Measurements from ENCODE around the gene SNX3. TPM values are rescaled to one million over a fixed set of nuclear protein-coding genes. Genes with fewer than 3 reads are reported as not detected.

SNX3 gene
- total RNA-seq, 1 donor, result 161 TPM

DNA sequence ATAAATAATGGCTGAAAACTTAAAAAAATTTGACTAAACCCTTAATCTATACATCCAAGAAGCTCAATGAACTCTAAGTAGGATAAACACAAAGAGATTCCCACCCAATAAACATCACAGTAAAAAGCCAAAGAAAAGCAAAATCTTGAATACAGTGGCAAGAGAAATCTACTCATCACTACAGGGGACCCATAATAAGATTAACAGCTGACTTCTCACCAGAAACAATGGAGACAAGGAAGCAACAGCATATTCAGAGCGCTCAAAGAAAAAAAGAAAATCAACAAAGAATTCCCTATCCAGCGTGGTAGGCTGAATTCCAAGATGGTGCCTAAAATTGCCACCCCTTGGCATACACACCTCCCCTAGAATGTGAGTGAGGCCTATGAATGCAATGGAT lies 18.6 kb downstream of the SNX3 start:
- TF ChIP-seq, protein P1, sequence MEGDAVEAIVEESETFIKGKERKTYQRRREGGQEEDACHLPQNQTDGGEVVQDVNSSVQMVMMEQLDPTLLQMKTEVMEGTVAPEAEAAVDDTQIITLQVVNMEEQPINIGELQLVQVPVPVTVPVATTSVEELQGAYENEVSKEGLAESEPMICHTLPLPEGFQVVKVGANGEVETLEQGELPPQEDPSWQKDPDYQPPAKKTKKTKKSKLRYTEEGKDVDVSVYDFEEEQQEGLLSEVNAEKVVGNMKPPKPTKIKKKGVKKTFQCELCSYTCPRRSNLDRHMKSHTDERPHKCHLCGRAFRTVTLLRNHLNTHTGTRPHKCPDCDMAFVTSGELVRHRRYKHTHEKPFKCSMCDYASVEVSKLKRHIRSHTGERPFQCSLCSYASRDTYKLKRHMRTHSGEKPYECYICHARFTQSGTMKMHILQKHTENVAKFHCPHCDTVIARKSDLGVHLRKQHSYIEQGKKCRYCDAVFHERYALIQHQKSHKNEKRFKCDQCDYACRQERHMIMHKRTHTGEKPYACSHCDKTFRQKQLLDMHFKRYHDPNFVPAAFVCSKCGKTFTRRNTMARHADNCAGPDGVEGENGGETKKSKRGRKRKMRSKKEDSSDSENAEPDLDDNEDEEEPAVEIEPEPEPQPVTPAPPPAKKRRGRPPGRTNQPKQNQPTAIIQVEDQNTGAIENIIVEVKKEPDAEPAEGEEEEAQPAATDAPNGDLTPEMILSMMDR (IDR thresholded peaks at IDR 0.05; ENCODE audit: extremely low read depth, low read depth, low read length), result no peak
- H2AFZ ChIP-seq (ENCODE audit: low read length), result no peak overlapping the region
- H3K4me3 ChIP-seq (ENCODE audit: insufficient read depth, low read length), result no peak overlapping the region
- no peaks in the 10 kb centered on the region for H3K27me3 ChIP-seq (ENCODE audit: insufficient read depth, low read length)
- H3K27ac ChIP-seq (ENCODE audit: low read depth, low read length), result no peak overlapping the region
- H3K4me1 ChIP-seq (ENCODE audit: insufficient read depth, low read length), result no peaks in the 10 kb centered on the region
- no peaks in the 10 kb centered on the region for H3K36me3 ChIP-seq (ENCODE audit: insufficient read depth, low read length)
- no peaks in the 10 kb centered on the region for H3K9me3 ChIP-seq (ENCODE audit: low read depth, low read length)
- no peak overlapping the region for H3K4me2 ChIP-seq (ENCODE audit: insufficient read depth, low read length)
- H3K79me2 ChIP-seq (ENCODE audit: insufficient read depth, low read length), result peaks cover 81% of the 10 kb centered on the region
- H4K20me1 ChIP-seq (ENCODE audit: insufficient read depth, low read length), result peaks cover 24% of the 10 kb centered on the region
- DNase-seq (ENCODE audit: insufficient read length, low spot score, missing footprints), result no peak

DNA sequence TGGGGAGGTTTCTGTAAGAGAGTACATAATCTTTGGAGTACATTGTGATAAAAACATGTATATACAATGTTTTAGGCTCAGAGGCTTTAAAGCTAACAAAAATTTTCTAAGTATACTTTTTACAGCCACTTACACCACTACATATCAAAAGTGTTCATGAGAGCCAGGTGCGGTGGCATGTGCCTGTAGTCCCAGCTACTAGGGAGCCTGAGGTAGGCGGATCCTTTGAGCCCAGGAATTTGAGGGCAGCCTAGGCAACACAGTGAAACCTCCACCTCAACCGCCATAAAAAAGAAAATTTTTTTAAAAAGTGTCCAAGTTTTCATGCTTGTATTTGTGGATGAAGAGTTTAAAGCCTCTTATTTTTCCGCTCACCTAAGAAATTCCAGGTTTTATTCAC lies 22.5 kb downstream of the SNX3 start:
- no peak overlapping the region for H3K4me3 ChIP-seq (ENCODE audit: insufficient read depth, low read length)
- H3K4me1 ChIP-seq (ENCODE audit: insufficient read depth, low read length), result no peaks in the 10 kb centered on the region
- TF ChIP-seq, protein P1 (IDR thresholded peaks at IDR 0.05; ENCODE audit: extremely low read depth, low read depth, low read length), result no peak
- H3K27ac ChIP-seq (ENCODE audit: low read depth, low read length), result no peak overlapping the region
- no peaks in the 10 kb centered on the region for H3K27me3 ChIP-seq (ENCODE audit: insufficient read depth, low read length)
- H3K4me2 ChIP-seq (ENCODE audit: insufficient read depth, low read length), result no peak overlapping the region
- H3K36me3 ChIP-seq (ENCODE audit: insufficient read depth, low read length), result no peaks in the 10 kb centered on the region
- DNase-seq (ENCODE audit: insufficient read length, low spot score, missing footprints), result no peak
- no peaks in the 10 kb centered on the region for H3K9me3 ChIP-seq (ENCODE audit: low read depth, low read length)
- H3K79me2 ChIP-seq (ENCODE audit: insufficient read depth, low read length), result peaks cover 81% of the 10 kb centered on the region
- peaks cover 23% of the 10 kb centered on the region for H4K20me1 ChIP-seq (ENCODE audit: insufficient read depth, low read length)
- no peak overlapping the region for H2AFZ ChIP-seq (ENCODE audit: low read length)

DNA sequence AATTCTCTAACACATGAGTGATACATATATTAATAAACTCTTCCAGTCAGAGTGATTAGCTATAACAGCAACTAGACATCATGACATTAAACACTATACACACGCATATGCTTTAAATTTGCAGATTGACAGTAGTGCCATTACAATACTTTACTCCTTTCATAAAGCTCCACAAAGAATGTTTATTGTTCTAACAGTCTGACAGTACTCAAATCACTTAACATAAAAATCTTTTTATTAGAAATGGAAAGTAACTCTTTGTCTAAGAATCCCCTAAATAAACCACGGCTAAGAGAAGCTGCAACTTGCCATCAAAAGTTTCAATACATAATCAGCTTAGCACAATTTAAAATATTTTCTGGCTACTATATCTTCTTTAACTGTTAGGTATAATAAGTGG lies 24.0 kb downstream of the SNX3 start:
- no peak for DNase-seq (ENCODE audit: insufficient read length, low spot score, missing footprints)
- no peak overlapping the region for H3K27ac ChIP-seq (ENCODE audit: low read depth, low read length)
- no peak overlapping the region for H3K4me2 ChIP-seq (ENCODE audit: insufficient read depth, low read length)
- no peak overlapping the region for H3K4me3 ChIP-seq (ENCODE audit: insufficient read depth, low read length)
- no peaks in the 10 kb centered on the region for H3K27me3 ChIP-seq (ENCODE audit: insufficient read depth, low read length)
- peaks cover 24% of the 10 kb centered on the region for H4K20me1 ChIP-seq (ENCODE audit: insufficient read depth, low read length)
- no peaks in the 10 kb centered on the region for H3K4me1 ChIP-seq (ENCODE audit: insufficient read depth, low read length)
- H2AFZ ChIP-seq (ENCODE audit: low read length), result no peak overlapping the region
- TF ChIP-seq, protein P1 (IDR thresholded peaks at IDR 0.05; ENCODE audit: extremely low read depth, low read depth, low read length), result no peak
- H3K9me3 ChIP-seq (ENCODE audit: low read depth, low read length), result no peaks in the 10 kb centered on the region
- peaks cover 77% of the 10 kb centered on the region for H3K79me2 ChIP-seq (ENCODE audit: insufficient read depth, low read length)
- no peaks in the 10 kb centered on the region for H3K36me3 ChIP-seq (ENCODE audit: insufficient read depth, low read length)

DNA sequence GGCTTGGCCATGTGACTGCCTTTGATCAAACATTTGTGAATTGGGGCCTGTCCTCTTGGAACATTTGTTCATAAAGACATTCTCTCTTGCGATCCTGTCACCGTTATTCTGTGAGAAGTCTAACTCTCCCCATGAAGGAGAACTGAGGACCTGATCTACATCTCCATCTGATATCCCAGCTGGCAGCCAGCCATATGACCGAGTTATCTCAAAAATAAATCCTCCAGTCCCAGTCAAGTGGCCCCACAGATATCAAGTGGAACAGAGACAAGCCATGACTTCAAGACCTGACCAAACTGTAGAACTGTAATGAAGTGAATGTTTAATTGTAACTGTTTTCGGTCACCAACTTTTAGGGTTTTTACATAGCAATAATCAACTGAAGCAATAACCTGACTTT lies 25.7 kb downstream of the SNX3 start:
- no peak for DNase-seq (ENCODE audit: insufficient read length, low spot score, missing footprints)
- Histone ChIP-seq H3K36me3 (ENCODE audit: insufficient read depth, low read length) (no peaks in the 10 kb centered on the region), H3K27ac (ENCODE audit: low read depth, low read length) (no peak overlapping the region), H3K4me3 (ENCODE audit: insufficient read depth, low read length) (no peak overlapping the region), H3K9me3 (ENCODE audit: low read depth, low read length) (no peaks in the 10 kb centered on the region), H3K4me1 (ENCODE audit: insufficient read depth, low read length) (no peaks in the 10 kb centered on the region), H3K27me3 (ENCODE audit: insufficient read depth, low read length) (no peaks in the 10 kb centered on the region), H2AFZ (ENCODE audit: low read length) (no peak overlapping the region), H3K79me2 (ENCODE audit: insufficient read depth, low read length) (peaks cover 76% of the 10 kb centered on the region), H3K4me2 (ENCODE audit: insufficient read depth, low read length) (no peak overlapping the region), H4K20me1 (ENCODE audit: insufficient read depth, low read length) (peaks cover 15% of the 10 kb centered on the region)
- TF ChIP-seq, protein P1 (IDR thresholded peaks at IDR 0.05; ENCODE audit: extremely low read depth, low read depth, low read length), result no peak
